GM06990 (cell line): ENCODE data around the gene OPCML.

Experiments
- DNase-seq: peaks from one replicate; pipeline ENCODE4 v3.0.0-alpha.2; 2011; ENCODE audit not compliant: insufficient read length; ENCODE audit errors: extremely low read depth
- H3K27me3 ChIP-seq: replicated peaks from 2 replicates; pipeline ENCODE4 v1.6.0; 2011; ENCODE audit warnings: low read length; ENCODE audit not compliant: control insufficient read depth, insufficient read depth
- H3K36me3 ChIP-seq: 2 replicates; pipeline ENCODE4 v1.5.1; 2011; ENCODE audit warnings: low read length; ENCODE audit not compliant: control insufficient read depth, insufficient read depth
- H3K4me3 ChIP-seq: replicated peaks from 2 replicates; pipeline ENCODE4 v1.5.1; 2011; ENCODE audit warnings: low read depth, mild to moderate bottlenecking, control low read depth, low read length
- TF ChIP-seq, protein P1 (sequence below): IDR thresholded peaks from 2 replicates; pipeline ENCODE4 v1.5.1; 2011; ENCODE audit warnings: low read length, control low read depth, mild to moderate bottlenecking, inconsistent platforms; ENCODE audit not compliant: insufficient read depth, poor library complexity, severe bottlenecking

The OPCML gene

DNA sequence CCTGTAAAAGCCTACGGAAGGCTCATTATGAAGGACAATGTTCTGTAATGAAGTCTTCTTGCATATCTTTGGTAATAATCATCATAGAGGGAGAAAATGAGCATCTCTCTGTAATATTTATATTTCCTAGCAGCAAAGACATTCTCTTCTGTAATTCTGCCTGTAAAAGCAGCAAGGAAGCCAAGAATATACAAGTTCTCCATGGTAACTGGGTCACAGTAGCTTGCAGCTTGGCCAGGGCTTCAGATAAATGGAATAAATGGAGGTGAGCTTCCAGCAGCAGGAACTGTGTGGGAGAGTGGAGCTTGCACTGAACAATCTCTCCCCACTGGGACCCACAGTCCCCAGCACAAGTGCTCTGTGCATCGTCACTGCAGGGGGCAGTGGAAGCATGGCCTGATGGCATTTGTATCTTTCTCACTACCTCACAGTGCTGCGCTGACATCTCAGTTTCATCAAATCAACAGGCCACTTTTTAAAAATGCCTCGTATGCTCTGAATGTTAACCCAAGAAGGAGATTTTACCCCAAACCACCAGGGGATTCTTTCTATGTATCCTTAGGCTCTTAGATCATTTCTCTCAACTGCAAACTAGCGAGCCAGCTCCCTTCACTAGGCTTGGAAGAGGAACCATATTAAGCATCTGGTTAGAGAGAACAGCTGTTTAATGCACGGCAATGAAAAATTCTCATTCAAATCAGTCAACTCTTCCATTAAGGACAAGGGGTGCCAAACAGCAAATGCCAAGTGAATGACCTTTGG is 1059.7 kb downstream of the OPCML start:
- no peak for DNase-seq
- TF ChIP-seq, protein P1, sequence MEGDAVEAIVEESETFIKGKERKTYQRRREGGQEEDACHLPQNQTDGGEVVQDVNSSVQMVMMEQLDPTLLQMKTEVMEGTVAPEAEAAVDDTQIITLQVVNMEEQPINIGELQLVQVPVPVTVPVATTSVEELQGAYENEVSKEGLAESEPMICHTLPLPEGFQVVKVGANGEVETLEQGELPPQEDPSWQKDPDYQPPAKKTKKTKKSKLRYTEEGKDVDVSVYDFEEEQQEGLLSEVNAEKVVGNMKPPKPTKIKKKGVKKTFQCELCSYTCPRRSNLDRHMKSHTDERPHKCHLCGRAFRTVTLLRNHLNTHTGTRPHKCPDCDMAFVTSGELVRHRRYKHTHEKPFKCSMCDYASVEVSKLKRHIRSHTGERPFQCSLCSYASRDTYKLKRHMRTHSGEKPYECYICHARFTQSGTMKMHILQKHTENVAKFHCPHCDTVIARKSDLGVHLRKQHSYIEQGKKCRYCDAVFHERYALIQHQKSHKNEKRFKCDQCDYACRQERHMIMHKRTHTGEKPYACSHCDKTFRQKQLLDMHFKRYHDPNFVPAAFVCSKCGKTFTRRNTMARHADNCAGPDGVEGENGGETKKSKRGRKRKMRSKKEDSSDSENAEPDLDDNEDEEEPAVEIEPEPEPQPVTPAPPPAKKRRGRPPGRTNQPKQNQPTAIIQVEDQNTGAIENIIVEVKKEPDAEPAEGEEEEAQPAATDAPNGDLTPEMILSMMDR = no peak

GRCh38 chr11:132471466-132471865 is 1060.8 kb downstream of the OPCML start:
- no peak for DNase-seq
- H3K36me3 ChIP-seq = no peaks in the 10 kb centered on the region
- TF ChIP-seq, protein P1 = no peak
- H3K4me3 ChIP-seq = no peak overlapping the region
- no peaks in the 10 kb centered on the region for H3K27me3 ChIP-seq

More for the DNA sequence above, 1059.7 kb downstream of the OPCML start:
- Histone ChIP-seq H3K36me3 (no peaks in the 10 kb centered on the region), H3K4me3 (no peak overlapping the region), H3K27me3 (no peaks in the 10 kb centered on the region)

DNA sequence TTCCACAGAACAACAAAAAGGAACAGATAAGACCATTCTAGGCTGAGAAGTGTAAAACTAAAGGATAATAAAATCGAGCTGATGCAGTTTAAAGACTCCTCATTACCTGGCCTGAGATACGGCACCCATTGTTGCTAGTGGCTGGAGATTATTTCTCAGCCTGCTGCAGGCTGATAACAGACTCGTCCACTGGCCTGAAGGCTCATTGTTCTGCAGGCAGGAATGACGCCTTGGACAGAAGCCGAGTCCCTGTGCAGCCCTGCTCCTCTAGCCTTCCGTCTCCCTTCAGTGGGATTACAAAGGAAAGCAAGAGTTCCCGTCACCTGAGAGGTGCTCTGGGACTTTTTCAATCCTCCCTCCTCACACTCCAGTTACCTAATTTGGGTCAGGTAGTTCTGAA is 1065.3 kb downstream of the OPCML start:
- no peak for DNase-seq
- Histone ChIP-seq H3K36me3 (no peaks in the 10 kb centered on the region), H3K27me3 (no peaks in the 10 kb centered on the region), H3K4me3 (no peak overlapping the region)
- TF ChIP-seq, protein P1 = no peak

GRCh38 chr11:132464939-132465338 is 1067.4 kb downstream of the OPCML start:
- H3K36me3 ChIP-seq = no peaks in the 10 kb centered on the region
- no peaks in the 10 kb centered on the region for H3K27me3 ChIP-seq
- DNase-seq = no peak
- no peak overlapping the region for H3K4me3 ChIP-seq
- TF ChIP-seq, protein P1 = no peak

DNA sequence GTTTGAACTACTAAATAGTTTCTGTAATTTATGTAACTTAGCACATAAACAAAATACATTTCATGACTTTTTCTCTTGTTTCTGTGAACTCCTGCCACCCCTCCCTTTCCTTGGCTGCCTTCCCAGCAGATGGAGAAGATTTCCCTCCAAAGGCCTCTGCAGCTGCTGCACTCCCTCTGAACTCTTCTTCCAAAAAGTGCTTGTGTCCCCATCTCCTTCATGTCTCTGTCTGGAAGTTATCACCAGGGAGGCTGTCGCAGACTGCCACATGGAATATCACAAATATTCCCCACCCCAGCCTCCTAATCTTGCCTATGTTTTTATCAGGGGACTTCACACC is 1068.3 kb downstream of the OPCML start:
- H3K36me3 ChIP-seq = no peaks in the 10 kb centered on the region
- TF ChIP-seq, protein P1 = no peak
- no peaks in the 10 kb centered on the region for H3K27me3 ChIP-seq
- no peak for DNase-seq
- H3K4me3 ChIP-seq = no peak overlapping the region
